Fibroblast of lung (primary cell): ENCODE results near the gene CALD1. TPM values are rescaled to one million over a fixed set of nuclear protein-coding genes. Genes with fewer than 3 reads are reported as not detected.

Experiments
- DNase-seq, 2 donors: peaks; one replicate each; pipeline versions ENCODE4 v3.0.0 to v3.0.0-alpha.2; 2010; ENCODE audit warnings: low read depth in 2 of 2
- H2AFZ ChIP-seq: 2 replicates; pipeline ENCODE4 v1.5.1; 2012; ENCODE audit warnings: low read length, control low read depth, inconsistent platforms
- H3K27ac ChIP-seq: 2 replicates; pipeline ENCODE4 v1.5.1; 2011; ENCODE audit warnings: low read length, control low read depth; ENCODE audit not compliant: insufficient read depth
- H3K27me3 ChIP-seq: 2 replicates; pipeline ENCODE4 v1.5.1; 2011; ENCODE audit warnings: mild to moderate bottlenecking, low read length; ENCODE audit not compliant: control insufficient read depth, insufficient read depth
- H3K36me3 ChIP-seq: 2 replicates; pipeline ENCODE4 v1.5.1; 2011; ENCODE audit warnings: low read length; ENCODE audit not compliant: control insufficient read depth, insufficient read depth
- H3K4me1 ChIP-seq: 2 replicates; pipeline ENCODE4 v1.5.1; 2011; ENCODE audit warnings: low read length; ENCODE audit not compliant: control insufficient read depth, insufficient read depth; ENCODE audit errors: extremely low read depth
- H3K4me2 ChIP-seq: 2 replicates; pipeline ENCODE4 v1.5.1; 2011; ENCODE audit warnings: low read length, control low read depth; ENCODE audit not compliant: insufficient read depth; ENCODE audit errors: extremely low read depth
- H3K4me3 ChIP-seq, 4 experiments: fragments of 200-600 bp in 1 of 4; sonication (generic) in 1 of 4; replicated peaks in 1 of 4; 2 replicates each; pipeline ENCODE4 v1.5.1; 2011 to 2016; ENCODE audit warnings: low read length in 4 of 4, low read depth in 3 of 4, mild to moderate bottlenecking in 3 of 4, control low read depth in 2 of 4, inconsistent platforms in 1 of 4, mixed read lengths in 1 of 4; ENCODE audit not compliant: insufficient read depth in 1 of 4; ENCODE audit errors: control extremely low read depth in 1 of 4
- H3K79me2 ChIP-seq: 2 replicates; pipeline ENCODE4 v1.5.1; 2012; ENCODE audit warnings: mild to moderate bottlenecking, low read length, inconsistent platforms; ENCODE audit not compliant: control insufficient read depth, insufficient read depth
- H3K9ac ChIP-seq: 2 replicates; pipeline ENCODE4 v1.5.1; 2011; ENCODE audit warnings: mild to moderate bottlenecking, low read length, control low read depth; ENCODE audit not compliant: insufficient read depth
- H3K9me3 ChIP-seq: 2 replicates; pipeline ENCODE4 v1.5.1; 2012; ENCODE audit warnings: low read depth, low read length; ENCODE audit not compliant: control insufficient read depth, insufficient read depth
- H4K20me1 ChIP-seq: 2 replicates; pipeline ENCODE4 v1.5.1; 2011; ENCODE audit warnings: low read length; ENCODE audit not compliant: control insufficient read depth, insufficient read depth; ENCODE audit errors: extremely low read depth
- EZH2 ChIP-seq: IDR thresholded peaks from 2 replicates; pipeline ENCODE4 v1.5.1; 2012; ENCODE audit warnings: low read length, control low read depth, mild to moderate bottlenecking; ENCODE audit errors: missing control alignments
- polyA plus RNA-seq, 2 donors: library from polyadenylated mRNA; depleted of rRNA in 1 of 2; stranded (reverse) in 1 of 2; unstranded in 1 of 2; fragments of >200 nt; gene quantifications; 2 replicates each; pipeline ENCODE4 v1.2.1, GENCODE V29; 2011 to 2012; ENCODE audit warnings: missing spikeins in 1 of 2
- total RNA-seq: library from RNA; depleted of rRNA; stranded (reverse); fragments of >200 nt; gene quantifications from 2 replicates; pipeline ENCODE4 v1.2.1, GENCODE V29; 2014
- TF ChIP-seq, protein P1 (sequence below), 2 donors: IDR thresholded peaks in 1 of 2; conservative IDR thresholded peaks in 1 of 2; 1 replicate in 1 of 2; 2 replicates in 1 of 2; pipeline ENCODE4 v1.5.1; 2011 to 2012; ENCODE audit warnings: low read length in 2 of 2, control low read depth in 1 of 2, inconsistent platforms in 1 of 2, low read depth in 1 of 2, mild to moderate bottlenecking in 1 of 2

CALD1 gene
- total and polyA plus RNA-seq, 2 donors (not counting 1 experiment from before 2014, with no cell fraction given) = 343 to 1,187 TPM

GRCh38 chr7:134809616-134810015, 30.2 kb downstream of the CALD1 start:
- H3K4me1 ChIP-seq = peaks cover 17% of the 10 kb centered on the region
- H3K4me3 ChIP-seq = no peak overlapping the region
- no peaks in the 10 kb centered on the region for H4K20me1 ChIP-seq
- H3K9ac ChIP-seq = no peak overlapping the region
- H3K9me3 ChIP-seq = no peaks in the 10 kb centered on the region
- DNase-seq = no peak
- H3K4me2 ChIP-seq = no peak overlapping the region
- peaks cover 77% of the 10 kb centered on the region for H3K79me2 ChIP-seq
- no peak overlapping the region for H3K27ac ChIP-seq
- TF ChIP-seq EZH2 = no peak
- TF ChIP-seq, protein P1, sequence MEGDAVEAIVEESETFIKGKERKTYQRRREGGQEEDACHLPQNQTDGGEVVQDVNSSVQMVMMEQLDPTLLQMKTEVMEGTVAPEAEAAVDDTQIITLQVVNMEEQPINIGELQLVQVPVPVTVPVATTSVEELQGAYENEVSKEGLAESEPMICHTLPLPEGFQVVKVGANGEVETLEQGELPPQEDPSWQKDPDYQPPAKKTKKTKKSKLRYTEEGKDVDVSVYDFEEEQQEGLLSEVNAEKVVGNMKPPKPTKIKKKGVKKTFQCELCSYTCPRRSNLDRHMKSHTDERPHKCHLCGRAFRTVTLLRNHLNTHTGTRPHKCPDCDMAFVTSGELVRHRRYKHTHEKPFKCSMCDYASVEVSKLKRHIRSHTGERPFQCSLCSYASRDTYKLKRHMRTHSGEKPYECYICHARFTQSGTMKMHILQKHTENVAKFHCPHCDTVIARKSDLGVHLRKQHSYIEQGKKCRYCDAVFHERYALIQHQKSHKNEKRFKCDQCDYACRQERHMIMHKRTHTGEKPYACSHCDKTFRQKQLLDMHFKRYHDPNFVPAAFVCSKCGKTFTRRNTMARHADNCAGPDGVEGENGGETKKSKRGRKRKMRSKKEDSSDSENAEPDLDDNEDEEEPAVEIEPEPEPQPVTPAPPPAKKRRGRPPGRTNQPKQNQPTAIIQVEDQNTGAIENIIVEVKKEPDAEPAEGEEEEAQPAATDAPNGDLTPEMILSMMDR (conservative IDR thresholded peaks at IDR 0.05 in 1 of 2, IDR thresholded peaks at IDR 0.05 in 1 of 2; ENCODE audit: low read depth in 1 of 2, low read length in 2 of 2) = no peak
- no peaks in the 10 kb centered on the region for H3K27me3 ChIP-seq
- H3K36me3 ChIP-seq = no peaks in the 10 kb centered on the region
- H2AFZ ChIP-seq = no peak overlapping the region

GRCh38 chr7:134811765-134812164, 32.3 kb downstream of the CALD1 start:
- no peak overlapping the region for H3K9ac ChIP-seq
- peaks cover 17% of the 10 kb centered on the region for H3K4me1 ChIP-seq
- no peak overlapping the region for H2AFZ ChIP-seq
- no peak overlapping the region for H3K27ac ChIP-seq
- peaks cover 2% of the 10 kb centered on the region for H3K36me3 ChIP-seq
- no peaks in the 10 kb centered on the region for H3K27me3 ChIP-seq
- H3K4me3 ChIP-seq = peak overlapping the region in 1 of 4 experiments; percentile 3
- H4K20me1 ChIP-seq = no peaks in the 10 kb centered on the region
- peak; percentile 68 to 76 for DNase-seq
- H3K4me2 ChIP-seq = peak overlapping the region; percentile 60
- no peaks in the 10 kb centered on the region for H3K9me3 ChIP-seq
- peaks cover 75% of the 10 kb centered on the region for H3K79me2 ChIP-seq
- TF ChIP-seq EZH2 = no peak
- TF ChIP-seq, protein P1 (conservative IDR thresholded peaks at IDR 0.05 in 1 of 2, IDR thresholded peaks at IDR 0.05 in 1 of 2; ENCODE audit: low read depth in 1 of 2, low read length in 2 of 2) = no peak

DNA sequence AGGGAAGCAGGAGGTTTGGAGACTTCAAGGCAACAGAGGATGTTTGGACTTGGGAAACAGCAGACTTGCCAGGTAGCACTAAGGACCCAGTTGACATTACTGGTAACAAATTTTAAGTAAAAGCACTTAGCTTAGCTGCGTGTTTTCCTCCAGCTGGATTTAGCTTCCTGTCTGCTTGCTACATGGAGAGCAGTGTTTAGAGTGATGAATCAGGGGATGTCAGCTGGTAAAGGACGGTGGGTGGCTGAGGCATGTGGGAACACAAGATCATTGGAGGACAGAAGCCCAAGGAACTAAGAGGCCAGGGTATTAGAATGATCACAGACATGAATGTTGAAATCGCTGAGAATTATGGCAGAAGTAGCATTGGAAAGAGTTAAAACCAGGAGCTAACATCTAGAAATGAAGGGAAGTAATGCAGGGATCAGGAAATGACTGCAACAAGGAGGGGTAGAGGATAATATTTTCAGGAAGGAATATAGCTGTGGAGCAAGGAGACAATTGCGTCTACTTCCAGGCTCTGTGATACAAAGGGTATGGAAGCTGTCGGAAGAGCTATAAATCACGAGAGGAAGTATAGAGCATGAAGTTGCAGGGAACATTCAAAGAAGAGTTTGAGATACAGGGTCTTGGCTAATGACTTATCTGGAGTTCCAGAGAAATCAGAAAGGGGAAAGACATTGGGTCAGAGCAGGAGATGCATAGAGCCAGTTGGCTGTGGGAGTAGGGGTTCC, 34.4 kb downstream of the CALD1 start:
- TF ChIP-seq EZH2 = no peak
- TF ChIP-seq, protein P1 (conservative IDR thresholded peaks at IDR 0.05 in 1 of 2, IDR thresholded peaks at IDR 0.05 in 1 of 2; ENCODE audit: low read depth in 1 of 2, low read length in 2 of 2) = no peak
- H3K4me1 ChIP-seq = peaks cover 17% of the 10 kb centered on the region

More for the DNA sequence above, 34.4 kb downstream of the CALD1 start:
- Histone ChIP-seq H3K4me3 (no peak overlapping the region), H3K36me3 (peaks cover 2% of the 10 kb centered on the region), H3K4me2 (peak overlapping the region; percentile 11), H3K9ac (no peak overlapping the region), H3K27me3 (no peaks in the 10 kb centered on the region), H4K20me1 (no peaks in the 10 kb centered on the region), H3K9me3 (no peaks in the 10 kb centered on the region), H3K27ac (peak overlapping the region; percentile 1), H3K79me2 (peaks cover 67% of the 10 kb centered on the region), H2AFZ (no peak overlapping the region)
- peak; percentile 67 to 71 for DNase-seq
